A204.1 (cell line): Measurements from ENCODE around the gene SPO11.

Source experiments
- FAIRE-seq: peaks from 2 replicates; lab custom pipeline; 2012; peaks lifted over from hg19 to GRCh38; lab: Jason Lieb, UNC

Gene SPO11

GRCh38 chr20:57391439-57392301 lies 62.1 kb downstream of the SPO11 start:
- no peak for FAIRE-seq

GRCh38 chr20:57392512-57393271 lies 63.1 kb downstream of the SPO11 start:
- FAIRE-seq, result no peak
